Metanephros (tissue), 1 donor: ENCODE data around the gene CAVIN2. TPM values are rescaled to one million over a fixed set of nuclear protein-coding genes. Genes with fewer than 3 reads are reported as not detected.

Experiments used
- total RNA-seq: library from RNA; depleted of rRNA; stranded (reverse); fragments of >200 nt; gene quantifications from one replicate; pipeline ENCODE4 v1.2.3, GENCODE V29; 2014

Gene CAVIN2
- 51.9 TPM for total RNA-seq

GRCh38 chr2:191846515-191847476 lies at the start of gene CAVIN2:
Gene CAVIN2, minus strand, starts transcription at chr2:191847088. Its CDS starts 163 bp downstream, at chr2:191846925.

Other genes with a start within 250 kb of the CAVIN2 start
- gene NABP1, start 169.0 kb downstream of the CAVIN2 start, total RNA-seq, result 32.6 TPM